Spleen (tissue), 7 donors: Measurements from ENCODE around the gene SUMF1.

Experiments
- POLR2A ChIP-seq, 3 donors: fragments of 450-650 bp; IDR thresholded peaks; one replicate each; pipeline ENCODE4 v1.5.1; 2017; ENCODE audit warnings: antibody characterized with exemption in 3 of 3, mild to moderate bottlenecking in 1 of 3
- POLR2AphosphoS5 ChIP-seq, 3 donors: sonication (generic); formaldehyde crosslinking; IDR thresholded peaks; one replicate each; pipeline ENCODE4 v1.5.1; 2017; ENCODE audit warnings: antibody characterized with exemption in 3 of 3
- TF ChIP-seq, protein P1 (sequence below), 11 experiments: fragments of 200-600 bp in 7 of 11; fragments of 450-650 bp in 4 of 11; sonication (generic) in 4 of 11; IDR thresholded peaks in 8 of 11; conservative IDR thresholded peaks in 3 of 11; 1 replicate in 7 of 11; 2 replicates in 4 of 11; pipeline versions ENCODE4 v1.4.0 to v1.8.0; 2016 to 2021; ENCODE audit warnings: antibody characterized with exemption in 11 of 11, inconsistent platforms in 4 of 11, mild to moderate bottlenecking in 1 of 11
- donor health status: DM: no; HTN: no; CAD: no; lungs with moderate emphysema.
- donor health status: DM: no; HTN: no; CAD: no.
- donor health status: DM: no; HTN: no; CAD: no.

DNA sequence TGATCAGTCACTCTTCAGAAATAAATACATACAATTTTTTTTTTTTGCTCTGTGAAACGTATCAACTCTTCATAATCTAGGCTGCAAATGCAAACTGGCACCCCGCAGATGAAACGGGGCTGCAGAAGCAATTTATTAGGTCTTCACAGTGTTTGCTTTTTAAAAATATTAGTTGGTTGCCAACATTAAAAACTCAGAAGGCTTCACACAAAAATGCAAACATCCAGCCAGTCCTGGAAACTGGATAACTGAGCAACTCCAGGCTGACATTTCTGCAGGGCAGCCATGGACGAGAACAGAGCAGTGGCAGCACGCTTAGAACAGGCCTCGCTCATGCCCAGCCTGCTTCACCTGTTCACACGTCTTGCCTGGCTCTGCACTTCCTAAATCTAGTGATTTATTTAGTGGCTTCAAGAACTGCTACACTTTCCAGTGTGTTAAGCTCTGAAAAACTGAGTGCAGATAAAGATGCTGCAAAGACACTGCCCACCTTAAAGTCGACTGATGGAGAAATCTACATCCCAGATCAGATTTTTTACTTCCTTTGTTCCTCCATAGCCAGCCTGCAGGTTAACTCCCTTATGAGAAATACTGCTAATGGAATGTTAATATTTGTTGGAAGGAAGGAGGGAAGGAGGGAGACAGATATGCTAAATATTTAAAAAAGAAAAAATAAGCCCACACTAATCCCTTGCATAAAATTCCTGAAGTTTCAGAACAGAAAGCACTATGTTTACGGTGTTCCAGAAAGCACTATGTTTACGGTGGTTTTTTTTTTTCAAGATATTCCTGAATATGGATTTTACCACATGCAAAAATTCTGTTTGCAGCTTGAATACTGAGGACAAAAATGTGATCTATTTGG lies 110.3 kb downstream of the SUMF1 start:
- TF ChIP-seq, protein P1, sequence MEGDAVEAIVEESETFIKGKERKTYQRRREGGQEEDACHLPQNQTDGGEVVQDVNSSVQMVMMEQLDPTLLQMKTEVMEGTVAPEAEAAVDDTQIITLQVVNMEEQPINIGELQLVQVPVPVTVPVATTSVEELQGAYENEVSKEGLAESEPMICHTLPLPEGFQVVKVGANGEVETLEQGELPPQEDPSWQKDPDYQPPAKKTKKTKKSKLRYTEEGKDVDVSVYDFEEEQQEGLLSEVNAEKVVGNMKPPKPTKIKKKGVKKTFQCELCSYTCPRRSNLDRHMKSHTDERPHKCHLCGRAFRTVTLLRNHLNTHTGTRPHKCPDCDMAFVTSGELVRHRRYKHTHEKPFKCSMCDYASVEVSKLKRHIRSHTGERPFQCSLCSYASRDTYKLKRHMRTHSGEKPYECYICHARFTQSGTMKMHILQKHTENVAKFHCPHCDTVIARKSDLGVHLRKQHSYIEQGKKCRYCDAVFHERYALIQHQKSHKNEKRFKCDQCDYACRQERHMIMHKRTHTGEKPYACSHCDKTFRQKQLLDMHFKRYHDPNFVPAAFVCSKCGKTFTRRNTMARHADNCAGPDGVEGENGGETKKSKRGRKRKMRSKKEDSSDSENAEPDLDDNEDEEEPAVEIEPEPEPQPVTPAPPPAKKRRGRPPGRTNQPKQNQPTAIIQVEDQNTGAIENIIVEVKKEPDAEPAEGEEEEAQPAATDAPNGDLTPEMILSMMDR (IDR thresholded peaks at IDR 0.05 in 8 of 11, conservative IDR thresholded peaks at IDR 0.05 in 3 of 11) = no peak
- TF ChIP-seq POLR2A (IDR thresholded peaks at IDR 0.05) (no peak), POLR2AphosphoS5 (IDR thresholded peaks at IDR 0.05) (no peak)
